Neural progenitor cell (in vitro differentiated cells): ENCODE measurements around the gene NAGK. TPM values are rescaled to one million over a fixed set of nuclear protein-coding genes. Genes with fewer than 3 reads are reported as not detected.
A peak's percentile ranks its signal among the peaks of the same experiment; 100 is the strongest.
"Not testable (repeated sequence)": the region's sequence is repeated elsewhere in the genome, so short reads cannot be mapped to it uniquely, and the experiment has no call there.

Source experiments
- DNase-seq: peaks from one replicate; pipeline ENCODE4 v3.0.0-alpha.2; 2016; ENCODE audit warnings: low spot score
- H2AFZ ChIP-seq: fragments of 200-600 bp; sonication (generic); replicated peaks from 2 replicates; pipeline ENCODE4 v1.6.1; 2016; ENCODE audit warnings: antibody characterized with exemption
- H3F3A ChIP-seq: fragments of 200-600 bp; sonication (generic); 2 replicates; pipeline ENCODE4 v1.6.1; 2016; ENCODE audit warnings: antibody characterized with exemption, low read depth
- H3K27ac ChIP-seq: fragments of 200-600 bp; sonication (generic); 2 replicates; pipeline ENCODE4 v1.5.1; 2016; ENCODE audit warnings: mild to moderate bottlenecking
- H3K27me3 ChIP-seq: fragments of 200-600 bp; sonication (generic); 2 replicates; pipeline ENCODE4 v1.6.1; 2016; ENCODE audit warnings: mild to moderate bottlenecking, moderate library complexity
- H3K36me3 ChIP-seq: fragments of 200-600 bp; sonication (generic); 2 replicates; pipeline ENCODE4 v1.5.1; 2016
- H3K4me1 ChIP-seq: fragments of 200-600 bp; sonication (generic); 2 replicates; pipeline ENCODE4 v1.6.1; 2016; ENCODE audit warnings: mixed run types
- H3K4me2 ChIP-seq: fragments of 200-600 bp; sonication (generic); 2 replicates; pipeline ENCODE4 v1.6.1; 2016
- H3K4me3 ChIP-seq: fragments of 200-600 bp; sonication (generic); 2 replicates; pipeline ENCODE4 v1.5.1; 2016
- H3K79me2 ChIP-seq: fragments of 200-600 bp; sonication (generic); 2 replicates; pipeline ENCODE4 v1.6.1; 2016; ENCODE audit warnings: low read depth
- H3K9ac ChIP-seq: fragments of 200-600 bp; sonication (generic); 2 replicates; pipeline ENCODE4 v1.6.1; 2016
- H3K9me3 ChIP-seq: fragments of 200-600 bp; sonication (generic); 2 replicates; pipeline ENCODE4 v1.5.1; 2016; ENCODE audit warnings: low read depth
- H4K20me1 ChIP-seq: fragments of 200-600 bp; sonication (generic); 2 replicates; pipeline ENCODE4 v1.6.1; 2016; ENCODE audit warnings: low read depth
- H3K27ac Mint-ChIP-seq: 3 replicates; pipeline ENCODE4 v1.8.0; 2021; ENCODE audit warnings: mixed read lengths
- H3K27me3 Mint-ChIP-seq: 2 replicates; pipeline ENCODE4 v1.8.0; 2022; ENCODE audit warnings: low read depth, mild to moderate bottlenecking, inconsistent platforms, moderate library complexity, mixed read lengths; ENCODE audit not compliant: insufficient read depth
- H3K36me3 Mint-ChIP-seq: 3 replicates; pipeline ENCODE4 v1.8.0; 2021; ENCODE audit warnings: mixed read lengths
- H3K4me1 Mint-ChIP-seq: 3 replicates; pipeline ENCODE4 v1.8.0; 2021; ENCODE audit warnings: mixed read lengths
- H3K4me3 Mint-ChIP-seq: 3 replicates; pipeline ENCODE4 v1.8.0; 2021; ENCODE audit warnings: mild to moderate bottlenecking, moderate library complexity, mixed read lengths
- H3K9me3 Mint-ChIP-seq: 3 replicates; pipeline ENCODE4 v1.8.0; 2020; ENCODE audit warnings: mixed read lengths
- CTCF ChIP-seq: fragments of 200-600 bp; sonication (generic); IDR thresholded peaks from 2 replicates; pipeline ENCODE4 v1.5.1; 2017; ENCODE audit warnings: antibody characterized with exemption, mild to moderate bottlenecking
- EZH2phosphoT487 ChIP-seq: fragments of 200-600 bp; sonication (generic); IDR thresholded peaks from 2 replicates; pipeline ENCODE4 v1.6.1; 2017; ENCODE audit warnings: antibody characterized with exemption
- total RNA-seq: library from RNA; depleted of rRNA; stranded (reverse); fragments of >200 nt; gene quantifications from 2 replicates; pipeline ENCODE4 v1.2.3, GENCODE V29; 2015; ENCODE audit warnings: low replicate concordance

NAGK gene
- total RNA-seq, 1 donor from 2014 or later: 18.4 TPM

DNA sequence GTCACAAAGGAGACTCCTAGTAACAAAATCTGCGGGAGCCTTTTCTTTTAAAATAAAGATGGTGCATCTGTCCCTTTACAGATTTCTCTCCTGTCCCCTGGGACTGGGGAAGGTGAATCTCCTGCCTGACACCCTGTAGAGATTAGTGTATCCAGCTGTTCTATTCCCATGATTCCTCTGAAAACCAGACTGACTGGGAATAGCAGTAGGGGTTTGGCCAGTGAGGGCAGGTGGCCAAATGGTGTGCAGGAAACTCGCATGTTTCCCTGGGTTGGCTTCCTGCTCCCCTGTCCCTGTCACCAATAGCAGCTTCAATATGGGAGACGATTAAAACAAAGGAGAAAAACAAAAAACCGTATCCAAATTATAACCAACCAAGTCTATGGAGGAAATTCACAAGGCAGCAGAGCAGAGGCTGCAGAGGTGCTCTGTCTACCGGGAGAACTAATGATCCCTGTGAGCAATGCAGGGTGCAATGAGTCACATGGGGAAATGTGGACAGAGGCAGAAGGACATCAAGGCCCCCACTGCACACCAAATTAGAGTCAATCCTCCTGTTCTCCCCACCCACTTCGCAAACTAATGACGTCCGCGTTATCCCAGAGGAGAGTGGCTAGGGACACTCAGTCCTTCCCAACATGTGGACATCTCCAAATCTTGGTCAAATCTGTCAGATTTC, 17.0 kb downstream of the NAGK start:
- not testable (repeated sequence) for H3K79me2 ChIP-seq, H3K36me3 Mint-ChIP-seq, H3K27me3 Mint-ChIP-seq, H3K27ac Mint-ChIP-seq, H3K4me1 ChIP-seq, H4K20me1 ChIP-seq, H3K4me3 ChIP-seq, H2AFZ ChIP-seq, H3K36me3 ChIP-seq, H3K9ac ChIP-seq, H3F3A ChIP-seq, H3K9me3 Mint-ChIP-seq, H3K4me2 ChIP-seq, H3K4me3 Mint-ChIP-seq, DNase-seq, H3K27ac ChIP-seq, H3K9me3 ChIP-seq
- peaks cover 11% of the 10 kb centered on the region for H3K4me1 Mint-ChIP-seq
- H3K27me3 ChIP-seq: peaks cover 23% of the 10 kb centered on the region

DNA sequence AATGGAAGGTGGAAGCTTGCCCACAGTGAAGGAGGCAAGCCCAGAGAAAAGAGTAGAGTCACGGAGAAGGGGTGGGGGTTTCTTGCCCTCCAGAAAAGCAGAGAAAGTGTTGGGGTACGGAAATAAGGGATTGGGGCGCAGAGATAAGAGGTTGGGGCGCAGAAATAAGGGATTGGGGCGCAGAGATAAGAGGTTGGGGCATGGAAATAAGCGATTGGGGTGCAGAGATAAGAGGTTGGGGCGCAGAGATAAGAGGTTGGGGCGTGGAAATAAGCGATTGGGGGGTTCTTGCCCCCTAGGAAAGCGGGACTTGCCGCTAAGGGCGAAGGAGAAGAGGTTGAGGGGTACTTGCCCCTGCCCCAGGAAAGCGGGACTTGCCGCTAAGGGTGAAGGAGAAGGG, 21.0 kb downstream of the NAGK start:
- H3K27me3 Mint-ChIP-seq, DNase-seq, H3K27ac Mint-ChIP-seq: not testable (repeated sequence)

DNA sequence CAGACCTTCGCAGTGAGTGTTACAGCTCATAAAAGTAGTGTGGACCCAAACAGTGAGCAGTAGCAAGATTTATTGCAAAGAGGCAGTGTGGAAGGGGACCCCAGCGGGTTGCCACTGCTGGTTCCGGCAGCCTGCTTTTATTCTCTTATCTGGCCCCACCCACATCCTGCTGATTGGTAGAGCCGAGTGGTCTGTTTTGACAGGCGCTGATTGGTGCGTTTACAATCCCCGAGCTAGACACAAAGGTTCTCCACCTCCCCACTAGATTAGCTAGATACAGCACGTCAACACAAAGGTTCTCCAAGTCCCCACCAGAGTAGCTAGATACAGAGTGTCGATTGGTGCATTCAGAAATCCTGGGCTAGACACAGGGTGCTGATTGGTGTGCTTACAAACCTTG, 23.4 kb downstream of the NAGK start:
- H3K79me2 ChIP-seq, H3K27me3 Mint-ChIP-seq, H3K9ac ChIP-seq, H3K4me1 Mint-ChIP-seq, H3K27ac Mint-ChIP-seq, H3K4me1 ChIP-seq, H3K36me3 ChIP-seq, H3K27ac ChIP-seq, H3K36me3 Mint-ChIP-seq, H2AFZ ChIP-seq, H3K4me3 Mint-ChIP-seq, H3K9me3 ChIP-seq, H3F3A ChIP-seq, H4K20me1 ChIP-seq, H3K4me2 ChIP-seq, DNase-seq, H3K4me3 ChIP-seq, H3K9me3 Mint-ChIP-seq: not testable (repeated sequence)
- peaks cover 18% of the 10 kb centered on the region for H3K27me3 ChIP-seq

More for the DNA sequence above, 21.0 kb downstream of the NAGK start:
- H3K27ac ChIP-seq, H3F3A ChIP-seq, H4K20me1 ChIP-seq, H3K36me3 ChIP-seq, H3K4me3 ChIP-seq, H3K9ac ChIP-seq, H3K9me3 Mint-ChIP-seq, H3K4me1 Mint-ChIP-seq, H2AFZ ChIP-seq, H3K79me2 ChIP-seq, H3K9me3 ChIP-seq, H3K4me2 ChIP-seq, H3K4me1 ChIP-seq, H3K36me3 Mint-ChIP-seq, H3K4me3 Mint-ChIP-seq: not testable (repeated sequence)
- H3K27me3 ChIP-seq: peaks cover 26% of the 10 kb centered on the region

- H2AFZ ChIP-seq, H3K4me3 Mint-ChIP-seq, H3F3A ChIP-seq, DNase-seq, H3K9me3 Mint-ChIP-seq, H3K36me3 Mint-ChIP-seq, H4K20me1 ChIP-seq, H3K4me3 ChIP-seq, H3K36me3 ChIP-seq, H3K9ac ChIP-seq, H3K9me3 ChIP-seq, H3K4me2 ChIP-seq, H3K27ac ChIP-seq, H3K27me3 Mint-ChIP-seq, H3K27ac Mint-ChIP-seq, H3K4me1 Mint-ChIP-seq, H3K4me1 ChIP-seq, H3K79me2 ChIP-seq: not testable (repeated sequence)
- peaks cover 17% of the 10 kb centered on the region for H3K27me3 ChIP-seq
Measured at GRCh38 chr2:71092491-71093260, 24.2 kb downstream of the NAGK start.

DNA sequence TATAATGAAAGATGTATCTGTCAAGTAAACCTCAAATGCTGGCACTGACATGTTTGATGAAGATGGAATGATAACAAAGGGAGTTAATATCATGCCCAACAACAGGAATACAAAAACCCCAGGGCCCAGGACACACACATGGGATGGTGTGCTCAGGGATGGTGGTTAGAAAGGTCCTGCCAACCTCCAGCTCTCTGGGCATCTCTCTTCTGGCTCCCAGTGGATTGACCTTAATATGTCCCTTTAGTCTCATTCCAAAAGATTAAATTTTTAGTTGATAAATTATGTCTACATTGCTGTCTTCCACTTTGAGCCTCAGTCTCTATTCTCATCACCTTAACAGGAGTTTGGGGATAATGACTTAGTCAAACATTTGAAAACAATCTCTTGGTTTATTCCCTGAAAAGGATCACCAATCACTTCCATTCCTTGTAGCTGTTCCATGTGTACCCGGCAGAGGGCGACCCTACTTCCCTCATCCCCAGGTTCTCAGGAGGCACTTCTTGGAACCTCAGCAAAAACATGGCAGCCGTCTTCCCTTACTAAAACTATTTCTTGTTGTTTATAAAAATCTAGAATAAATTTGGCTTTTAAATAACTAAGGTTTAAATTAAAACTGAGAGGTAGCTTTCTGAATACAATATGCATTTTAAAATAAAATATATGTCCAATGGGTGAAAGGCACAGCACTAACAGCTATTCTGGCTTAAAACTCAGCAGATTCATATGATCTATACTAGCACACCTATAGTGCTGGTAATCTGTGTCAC, 31.9 kb downstream of the NAGK start:
- Histone ChIP-seq H3K79me2 (no peaks in the 10 kb centered on the region), H3F3A (no peaks in the 10 kb centered on the region), H4K20me1 (no peaks in the 10 kb centered on the region), H3K4me3 (no peak overlapping the region), H3K27ac (no peak overlapping the region), H3K9me3 (no peaks in the 10 kb centered on the region), H2AFZ (peak overlapping the region; percentile 71), H3K9ac (no peak overlapping the region), H3K4me2 (no peak overlapping the region), H3K4me1 (no peaks in the 10 kb centered on the region), H3K36me3 (no peaks in the 10 kb centered on the region), H3K27me3 (no peaks in the 10 kb centered on the region)
- H3K4me3 Mint-ChIP-seq: no peak overlapping the region
- DNase-seq: peak; percentile 57
- no peaks in the 10 kb centered on the region for H3K4me1 Mint-ChIP-seq
- H3K9me3 Mint-ChIP-seq: peaks cover 3% of the 10 kb centered on the region
- no peak overlapping the region for H3K27ac Mint-ChIP-seq
- H3K36me3 Mint-ChIP-seq: no peaks in the 10 kb centered on the region
- peak; percentile 71 for TF ChIP-seq CTCF
- TF ChIP-seq EZH2phosphoT487: no peak
- H3K27me3 Mint-ChIP-seq: peaks cover 3% of the 10 kb centered on the region
